ENCODE data around the gene MGAT5.

Gene MGAT5

GRCh38 chr2:134385195-134385594 lies 131.3 kb downstream of the MGAT5 start:
- no peak for TF ChIP-seq CTCF (IDR thresholded peaks at IDR 0.05; ENCODE audit: low read depth, low read length)
- no peak overlapping the region for H3K4me3 ChIP-seq (ENCODE audit: low read depth, low read length)

GRCh38 chr2:134386310-134386709 lies 132.4 kb downstream of the MGAT5 start:
- no peak for TF ChIP-seq CTCF (IDR thresholded peaks at IDR 0.05; ENCODE audit: low read depth, low read length)
- H3K4me3 ChIP-seq (ENCODE audit: low read depth, low read length) = no peak overlapping the region

GRCh38 chr2:134389381-134389780 lies 135.5 kb downstream of the MGAT5 start:
- TF ChIP-seq CTCF (IDR thresholded peaks at IDR 0.05; ENCODE audit: low read depth, low read length) = no peak
- no peak overlapping the region for H3K4me3 ChIP-seq (ENCODE audit: low read depth, low read length)

- no peak for TF ChIP-seq CTCF (IDR thresholded peaks at IDR 0.05; ENCODE audit: low read depth, low read length)
- no peak overlapping the region for H3K4me3 ChIP-seq (ENCODE audit: low read depth, low read length)
These were observed 137.9 kb downstream of the MGAT5 start for GRCh38 chr2:134391751-134392160.

GRCh38 chr2:134392442-134393074 lies 138.7 kb downstream of the MGAT5 start:
- no peak overlapping the region for H3K4me3 ChIP-seq (ENCODE audit: low read depth, low read length)
- no peak for TF ChIP-seq CTCF (IDR thresholded peaks at IDR 0.05; ENCODE audit: low read depth, low read length)

- TF ChIP-seq CTCF (IDR thresholded peaks at IDR 0.05; ENCODE audit: low read depth, low read length) = no peak
- no peak overlapping the region for H3K4me3 ChIP-seq (ENCODE audit: low read depth, low read length)
These were observed 139.2 kb downstream of the MGAT5 start for GRCh38 chr2:134393075-134393461.

GRCh38 chr2:134395779-134396178 lies 141.9 kb downstream of the MGAT5 start:
- no peak for TF ChIP-seq CTCF (IDR thresholded peaks at IDR 0.05; ENCODE audit: low read depth, low read length)
- H3K4me3 ChIP-seq (ENCODE audit: low read depth, low read length) = no peak overlapping the region
